GM18868 (cell line): ENCODE data around the gene DENND6B.

Experiments
- ATAC-seq: cut with Tn5 transposase; IDR thresholded peaks from one replicate; pipeline ENCODE4 v1.9.1; 2021; ENCODE audit warnings: mild to moderate bottlenecking, moderate library complexity; ENCODE audit not compliant: unreplicated experiment

Gene DENND6B

GRCh38 chr22:50304528-50305392 is 22.1 kb downstream of the DENND6B start:
- ATAC-seq: no peak

GRCh38 chr22:50303848-50304527 is 22.8 kb downstream of the DENND6B start:
- ATAC-seq: no peak

DNA sequence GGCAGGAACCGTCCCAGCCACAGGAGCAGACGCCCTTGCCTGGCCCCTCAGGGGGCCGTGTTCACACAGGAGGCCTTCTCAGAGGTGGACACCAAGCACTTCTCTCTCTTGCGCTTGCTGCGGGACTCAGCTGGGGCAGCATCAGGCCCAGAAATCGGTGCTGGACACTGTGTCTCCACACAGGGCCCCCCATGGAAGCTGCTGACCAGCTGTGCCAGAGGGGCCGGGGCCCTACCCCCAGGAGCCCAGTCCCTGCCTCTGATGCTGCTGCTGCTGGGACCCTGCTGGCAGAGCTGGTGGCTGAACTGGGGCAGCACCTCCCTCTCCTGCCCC is 23.3 kb downstream of the DENND6B start:
- ATAC-seq: no peak

DNA sequence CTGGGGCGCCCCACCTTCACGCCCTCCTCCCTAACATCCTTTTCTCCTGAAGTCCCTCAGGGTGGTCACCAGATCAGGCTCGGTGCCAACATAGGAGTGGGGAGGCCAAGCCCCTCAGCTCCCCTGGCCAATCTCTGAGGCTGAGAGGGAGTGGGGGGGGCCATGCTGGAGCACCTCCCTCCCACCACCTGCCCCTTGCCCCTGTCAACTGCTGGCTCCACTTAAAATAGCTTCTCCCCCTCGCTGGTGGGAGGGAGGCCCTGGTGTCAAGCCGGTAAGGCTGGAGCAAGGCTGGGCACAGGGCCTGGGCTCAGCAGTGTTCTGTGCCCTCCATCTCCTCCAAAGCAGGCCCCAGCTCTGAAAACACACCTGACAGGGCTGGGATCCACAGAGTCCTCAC is 24.2 kb downstream of the DENND6B start:
- ATAC-seq: no peak

DNA sequence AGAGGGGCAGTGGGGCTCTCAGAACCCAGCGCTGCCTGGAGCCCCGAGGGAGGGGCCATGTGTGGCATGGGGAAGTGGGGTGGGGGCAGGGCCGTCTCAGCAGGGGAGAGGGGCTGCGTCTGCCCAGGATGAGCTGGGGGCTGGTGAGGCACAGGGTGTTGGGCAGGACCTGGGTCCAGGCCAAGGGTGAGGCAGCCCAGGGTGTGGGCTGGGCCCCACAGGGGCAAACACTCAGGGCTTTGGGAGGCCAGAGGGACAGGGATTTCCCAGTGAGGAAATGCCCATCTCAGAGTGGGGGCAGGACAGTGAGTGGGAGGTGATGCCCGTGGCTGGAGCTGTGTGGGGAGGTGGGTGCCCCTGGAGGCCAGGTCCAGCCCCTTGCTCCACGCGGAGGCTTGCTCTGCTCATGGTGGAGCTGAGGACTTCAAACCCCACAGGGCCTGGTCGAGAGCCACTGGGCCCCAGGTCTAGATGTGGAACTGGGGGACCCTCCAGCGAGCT is 24.7 kb downstream of the DENND6B start:
- ATAC-seq: no peak

DNA sequence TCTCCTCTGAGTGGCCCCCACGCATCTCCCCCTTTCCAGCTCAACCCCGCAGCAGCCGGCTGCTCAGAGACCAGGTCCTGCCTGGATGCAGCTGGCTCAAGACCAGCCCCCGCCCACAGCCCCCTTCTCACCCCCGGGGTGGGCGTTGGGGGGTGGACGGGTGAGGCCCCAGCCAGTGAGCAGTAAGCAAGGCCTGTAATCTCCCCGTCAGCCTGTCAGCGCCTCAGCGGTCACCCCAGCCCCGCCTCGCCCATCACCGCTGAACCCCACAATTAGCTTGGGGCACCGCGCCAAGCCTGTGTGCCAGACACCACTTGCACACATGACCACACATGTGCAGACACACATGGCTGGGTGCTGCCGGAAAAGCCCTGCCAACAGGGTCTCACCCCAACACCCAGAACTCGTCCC is 25.2 kb downstream of the DENND6B start:
- no peak for ATAC-seq

- no peak for ATAC-seq
Measured at GRCh38 chr22:50300620-50301257, 26.1 kb downstream of the DENND6B start.

- ATAC-seq: no peak
Measured at GRCh38 chr22:50299785-50300619, 26.8 kb downstream of the DENND6B start.

DNA sequence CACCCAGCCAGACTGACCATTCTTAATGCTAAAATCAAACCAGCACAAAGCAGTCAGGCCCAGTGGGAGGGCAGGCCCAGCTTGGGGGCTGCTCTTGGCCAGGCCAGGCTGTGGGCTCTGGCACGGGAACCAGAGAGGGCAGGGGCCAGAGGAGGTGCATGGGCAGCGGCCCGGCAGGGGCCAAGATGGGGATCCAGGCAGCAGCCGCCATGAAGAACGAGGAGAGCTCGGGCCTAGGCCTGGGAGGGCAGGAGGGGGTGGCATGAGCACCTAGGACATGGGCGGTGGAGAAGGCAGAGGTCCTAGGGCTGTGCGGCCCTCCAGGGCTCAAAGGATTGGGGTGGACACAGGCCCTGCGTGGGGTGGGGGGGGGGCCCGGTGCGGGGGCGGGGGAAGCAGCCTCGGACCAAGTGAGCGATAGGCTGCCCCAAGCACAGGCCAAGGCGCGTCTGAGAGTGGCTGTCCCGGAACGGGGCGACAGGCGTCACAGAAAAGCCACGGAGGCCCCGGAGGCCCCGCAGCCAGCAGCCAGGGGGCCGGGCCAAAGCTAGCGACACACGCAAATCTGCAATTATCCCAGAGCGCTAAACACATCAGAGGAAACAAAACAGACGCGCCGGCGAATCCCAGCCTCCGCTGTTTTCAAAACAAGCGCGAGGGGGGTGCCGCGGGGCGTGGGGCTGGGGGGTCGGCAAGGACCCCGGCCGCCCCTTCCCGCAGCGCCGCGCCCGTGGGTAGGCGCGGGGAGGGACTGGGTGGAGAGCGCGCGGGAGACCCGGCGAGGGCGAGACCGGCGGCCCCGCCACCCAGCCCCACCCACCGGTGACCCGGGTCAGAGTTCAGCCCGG is 27.7 kb downstream of the DENND6B start:
- ATAC-seq: no peak

DNA sequence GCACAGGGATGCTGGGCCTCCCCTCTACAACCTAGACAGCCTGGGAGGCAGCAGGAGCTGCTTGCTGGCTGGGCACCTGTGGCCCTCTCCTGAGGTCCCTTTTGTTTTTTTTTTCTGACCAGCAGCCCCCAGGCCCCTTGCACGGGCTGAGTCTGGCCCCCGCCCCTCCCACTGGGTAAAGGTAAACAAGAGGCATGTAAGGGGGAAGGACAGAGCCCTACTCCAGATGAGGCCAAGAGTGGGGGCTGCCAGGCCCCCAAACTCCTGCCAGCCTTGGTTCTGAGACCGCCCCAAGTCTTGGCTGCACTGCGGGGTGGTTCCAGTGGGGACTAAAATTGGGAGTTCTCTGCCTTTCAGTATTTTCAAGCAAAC is 28.6 kb downstream of the DENND6B start:
- no peak for ATAC-seq

DNA sequence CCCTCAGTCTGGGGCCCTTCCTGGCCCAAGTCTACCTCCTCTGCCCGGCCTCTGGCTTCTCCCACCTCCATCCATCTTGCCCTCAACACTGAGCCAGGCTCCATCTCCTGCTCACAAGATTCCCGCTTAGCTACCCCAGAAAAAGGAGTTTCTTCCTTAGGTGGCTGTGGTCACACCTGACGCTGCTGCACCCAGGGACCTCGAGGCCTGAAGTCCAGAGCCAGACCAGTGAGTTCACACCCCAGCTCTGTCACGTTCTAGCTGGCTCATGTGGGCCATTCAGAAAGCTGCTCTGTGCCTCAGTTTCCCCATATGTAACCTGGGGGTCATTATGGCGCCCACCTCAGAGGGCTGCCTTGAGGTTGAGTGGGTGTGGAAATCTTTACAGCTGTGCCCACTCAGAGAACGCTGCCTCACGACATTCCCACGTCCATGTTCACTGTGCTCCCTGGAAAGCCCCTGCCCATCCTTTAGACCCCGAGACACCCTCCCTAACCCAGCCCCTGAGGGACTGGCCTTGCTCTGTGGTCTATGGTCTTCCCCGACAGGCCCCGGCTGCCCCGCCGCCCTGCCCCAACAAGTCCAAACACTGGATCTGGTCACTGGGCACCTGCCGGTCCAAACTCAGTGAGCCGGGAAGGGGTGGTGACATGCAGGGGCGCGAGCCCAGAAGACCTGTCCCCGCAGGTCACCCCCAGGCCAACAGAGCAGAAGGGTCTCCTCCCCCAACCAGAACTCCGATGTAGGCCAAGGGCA is 29.1 kb downstream of the DENND6B start:
- ATAC-seq: no peak

DNA sequence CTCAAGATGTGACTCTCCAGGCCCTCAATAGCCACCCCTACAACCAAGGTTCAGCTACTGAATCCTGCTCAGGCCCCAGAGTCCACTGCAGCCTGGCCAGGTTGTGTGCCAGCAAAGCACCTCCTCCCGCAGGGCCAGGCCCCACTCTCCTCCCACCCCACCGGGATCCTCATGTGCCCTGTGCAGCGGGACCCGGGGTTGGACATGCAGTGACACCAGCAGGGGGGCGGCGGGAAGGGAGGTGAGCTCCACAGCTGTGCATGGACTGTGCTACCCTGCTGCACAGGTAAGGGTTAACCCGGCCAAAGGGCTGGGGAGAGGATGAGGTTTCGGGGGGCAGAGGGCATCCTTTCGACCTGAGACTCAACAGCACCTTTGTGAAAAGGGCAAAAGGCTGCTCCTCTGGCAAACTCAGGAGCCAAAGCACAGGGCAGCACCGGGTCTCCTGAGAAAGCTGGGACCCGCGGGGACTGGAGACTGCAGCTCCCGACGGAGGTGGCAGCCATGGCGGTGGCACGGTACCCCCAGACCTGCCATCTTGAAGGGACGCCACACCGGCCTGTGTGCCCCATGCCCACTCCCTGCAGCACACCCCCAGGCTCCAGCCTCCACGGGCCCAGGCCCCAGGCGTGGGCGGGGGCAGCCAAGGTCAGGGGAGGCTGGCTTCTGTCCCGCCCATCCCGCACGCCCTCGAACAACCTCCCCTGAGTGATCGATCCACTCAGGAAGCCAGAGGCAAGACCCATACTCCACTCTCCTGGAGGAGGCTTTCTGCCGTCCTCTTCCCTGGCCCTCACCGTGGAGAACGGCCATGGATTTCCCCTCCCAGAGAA is 29.9 kb downstream of the DENND6B start:
- ATAC-seq: no peak

GRCh38 chr22:50294319-50294656 is 32.5 kb downstream of the DENND6B start:
- ATAC-seq: no peak

- no peak for ATAC-seq
Measured at GRCh38 chr22:50293441-50294318, 33.1 kb downstream of the DENND6B start.

- ATAC-seq: peak; percentile 38
Measured at GRCh38 chr22:50292643-50293440, 34.0 kb downstream of the DENND6B start.

- ATAC-seq: no peak
Measured at GRCh38 chr22:50289942-50290630, 36.7 kb downstream of the DENND6B start.
